Erythroblast (primary cell): ENCODE results near the gene IQSEC1.

Experiments
- DNase-seq, 2 experiments: peaks; one replicate each; lab custom pipeline; 2025; lab: John Stamatoyannopoulos, UW
- GATA1 ChIP-seq: IDR thresholded peaks from 2 replicates; pipeline ENCODE4 v1.6.1; 2011; ENCODE audit warnings: low read depth, mild to moderate bottlenecking, control low read depth, low read length, moderate library complexity
- POLR2A ChIP-seq: IDR thresholded peaks from 2 replicates; pipeline ENCODE4 v1.6.1; 2011; ENCODE audit warnings: mild to moderate bottlenecking, low read length

IQSEC1 gene

DNA sequence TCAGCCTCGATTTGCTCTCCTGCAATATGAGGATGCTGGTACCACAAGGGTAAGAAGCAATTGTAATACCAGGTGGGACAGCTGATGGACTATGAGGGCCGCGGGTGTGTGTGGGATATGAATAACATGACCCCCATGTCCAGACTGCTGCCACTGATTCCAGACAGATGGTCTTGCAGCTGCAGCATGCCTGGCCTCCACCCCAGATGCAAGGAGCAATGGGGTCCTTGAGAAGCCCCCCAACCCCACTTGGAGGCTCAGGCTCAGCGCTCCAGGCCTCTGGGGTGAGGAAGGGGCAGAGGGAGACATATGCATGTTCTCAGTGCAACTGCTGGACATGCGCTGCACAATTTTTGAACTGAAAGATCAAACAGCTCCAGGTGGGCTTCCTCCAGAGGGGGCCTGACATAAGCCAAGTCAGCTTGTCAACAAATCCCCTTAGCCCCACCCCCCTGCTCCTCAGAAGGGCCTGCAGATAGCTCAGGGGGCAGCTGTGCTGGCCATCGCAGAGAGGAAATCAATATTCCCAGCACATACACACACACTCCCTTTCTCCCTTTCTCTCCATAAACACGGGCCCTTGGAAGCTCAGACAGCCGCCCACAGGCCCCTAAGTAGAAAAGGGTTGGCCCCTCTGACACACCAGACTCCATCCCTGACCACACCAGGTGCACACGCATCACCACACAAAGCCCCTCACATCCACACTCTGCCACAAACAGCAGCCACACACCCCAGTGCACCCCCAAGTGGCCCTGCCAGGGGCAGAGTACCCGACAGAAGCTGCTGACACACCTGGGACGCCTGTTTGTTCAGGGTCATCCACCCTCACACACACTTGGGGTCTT is 107.0 kb downstream of the IQSEC1 start:
- no peak for TF ChIP-seq GATA1
- TF ChIP-seq POLR2A, result no peak
- DNase-seq, result peak; percentile 46 to 52

DNA sequence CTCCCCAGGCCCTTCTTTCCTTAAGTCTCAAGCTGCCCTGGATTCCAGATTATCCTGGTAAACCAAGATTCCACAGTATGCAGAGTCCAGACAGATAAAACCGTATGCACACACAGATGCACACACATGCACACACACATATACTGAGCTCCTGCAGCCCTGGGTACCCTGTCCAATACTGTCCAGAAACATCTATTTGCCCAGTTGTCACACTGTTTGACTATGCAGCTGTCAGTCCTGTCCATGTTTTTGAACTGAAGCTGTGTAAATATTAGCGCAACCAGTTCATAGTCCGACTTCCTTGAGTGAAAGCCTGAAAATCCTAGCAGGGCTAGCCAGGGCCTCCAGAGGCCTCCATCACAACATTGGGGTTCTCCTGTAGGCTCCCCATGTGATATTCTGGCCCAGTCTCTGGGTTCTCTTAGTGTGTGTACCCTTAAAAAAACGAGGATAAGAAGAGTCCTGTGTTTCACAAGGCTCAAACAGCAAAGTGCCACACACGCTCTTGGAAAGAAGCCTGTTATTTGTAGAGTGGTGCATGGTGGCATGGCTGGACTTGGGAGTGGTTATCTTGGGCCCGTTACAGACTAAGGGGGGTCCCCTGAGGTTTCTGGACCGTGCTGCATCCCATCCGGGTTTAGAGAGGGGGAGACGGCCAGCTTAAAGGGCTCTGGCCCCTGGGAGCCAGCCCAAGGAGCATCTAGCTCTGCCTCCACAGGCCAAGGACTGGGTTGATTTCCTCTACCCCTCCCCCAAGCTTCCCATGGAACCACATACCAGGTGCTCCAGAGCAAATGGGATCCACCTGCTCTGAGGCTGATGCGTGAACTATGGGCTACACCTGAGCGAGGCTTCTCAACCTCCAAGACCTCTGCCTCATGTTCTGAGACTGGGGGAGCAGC is 108.3 kb downstream of the IQSEC1 start:
- no peak for TF ChIP-seq GATA1
- no peak for TF ChIP-seq POLR2A

DNA sequence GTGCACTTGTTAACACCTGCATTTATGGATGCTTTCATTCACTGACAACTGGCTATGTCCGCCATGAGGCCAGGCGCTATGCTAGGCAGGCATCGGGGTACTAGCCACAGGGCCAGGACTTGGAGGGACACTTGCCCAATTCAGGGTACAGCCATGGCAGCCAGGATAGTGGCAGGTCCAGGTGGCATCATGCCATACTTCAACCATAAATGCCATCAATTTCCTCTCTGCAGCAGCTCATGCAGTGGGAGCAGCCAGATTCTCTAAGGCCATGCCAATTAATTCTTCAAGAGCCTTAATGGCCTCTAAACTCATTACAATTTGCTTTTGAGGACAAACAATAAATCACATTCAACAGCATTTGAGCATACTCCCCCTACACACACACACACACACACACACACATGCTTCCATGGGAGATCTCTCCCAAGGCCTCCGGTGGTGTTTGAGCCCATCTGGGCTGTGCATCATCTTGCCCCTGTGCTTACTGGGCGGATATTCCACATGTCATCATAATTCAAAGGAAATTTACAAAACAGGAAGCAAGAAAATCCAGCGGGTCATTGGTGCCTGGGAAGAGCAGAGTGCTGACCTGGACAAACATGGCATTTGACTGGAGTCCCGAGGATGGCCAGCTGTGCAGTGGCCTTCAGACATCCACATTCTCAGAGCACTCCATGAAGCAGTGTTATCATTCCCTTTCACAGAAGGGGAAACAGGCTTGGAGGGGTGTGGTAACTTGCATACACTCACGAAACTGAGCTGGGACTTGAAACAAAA is 109.1 kb downstream of the IQSEC1 start:
- TF ChIP-seq POLR2A, result no peak
- TF ChIP-seq GATA1, result no peak
- DNase-seq, result peak; percentile 25 to 49

More for the DNA sequence above, 108.3 kb downstream of the IQSEC1 start:
- no peak for DNase-seq

DNA sequence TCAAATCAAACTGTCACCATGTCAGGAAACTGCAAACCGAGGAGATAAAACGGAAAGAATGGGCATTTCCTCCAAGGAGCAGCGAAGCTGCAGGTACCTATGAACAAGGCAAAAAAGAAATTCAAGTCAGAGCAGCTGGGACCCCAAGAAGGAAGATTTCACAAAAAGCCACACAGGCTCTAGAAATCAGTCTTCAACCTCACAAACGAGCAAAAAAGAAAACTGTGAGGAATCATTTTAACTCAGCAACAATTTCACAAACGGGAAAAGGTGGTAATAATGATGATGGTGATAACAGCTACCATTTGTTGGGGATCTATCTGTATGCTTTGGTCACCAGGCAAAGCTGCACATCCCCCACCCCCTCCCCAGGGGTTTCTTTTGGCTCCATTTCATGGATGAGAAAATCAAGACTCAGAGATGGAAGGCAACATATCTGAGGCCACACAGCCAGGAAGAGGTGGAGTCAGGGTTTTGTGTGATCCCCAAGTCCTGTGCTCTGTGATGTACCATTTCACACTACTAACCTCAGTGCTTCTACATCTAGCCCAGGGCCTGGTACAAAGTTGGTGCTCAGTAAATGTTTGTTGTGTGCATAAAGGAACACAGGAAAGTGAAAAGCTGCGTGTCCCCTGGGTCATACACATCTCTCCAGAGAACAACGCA is 109.9 kb downstream of the IQSEC1 start:
- DNase-seq, result no peak
- TF ChIP-seq POLR2A (no peak), GATA1 (no peak)

DNA sequence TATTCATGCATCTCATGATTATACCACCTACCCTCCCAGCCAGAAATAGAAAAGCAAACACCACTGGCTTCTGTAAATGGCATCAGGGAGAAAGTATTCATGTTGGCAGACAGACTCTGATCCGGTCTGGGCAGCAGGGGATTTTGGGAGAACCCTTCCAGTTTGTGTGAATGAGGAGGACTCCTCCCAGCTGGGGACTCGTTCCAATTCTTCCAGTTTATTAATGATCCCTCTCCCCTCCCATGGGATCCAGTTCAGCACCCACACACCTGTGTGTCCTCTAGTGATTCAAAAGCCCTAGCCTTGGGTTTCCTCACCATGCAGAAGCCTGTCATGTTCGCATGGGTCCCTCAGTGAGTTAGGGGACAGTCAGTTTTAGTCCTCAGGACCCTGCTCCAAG is 110.9 kb downstream of the IQSEC1 start:
- TF ChIP-seq GATA1 (no peak), POLR2A (no peak)
- no peak for DNase-seq

DNA sequence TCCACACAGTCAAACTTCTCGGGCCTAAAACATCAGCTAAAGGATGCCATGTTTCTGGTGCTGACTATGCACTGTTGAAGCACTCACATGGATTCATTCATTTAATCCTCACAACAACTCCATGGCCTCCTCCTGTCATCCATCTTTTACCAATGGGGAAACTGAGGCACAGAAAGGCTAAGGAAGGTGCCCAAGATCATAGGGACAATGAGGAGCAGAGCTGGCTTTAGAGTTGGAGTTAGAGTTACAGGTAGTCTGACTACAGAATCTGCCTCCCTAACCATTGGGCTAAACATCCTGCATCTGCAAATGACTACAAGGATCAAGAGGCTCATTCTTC is 111.6 kb downstream of the IQSEC1 start:
- DNase-seq, result no peak

DNA sequence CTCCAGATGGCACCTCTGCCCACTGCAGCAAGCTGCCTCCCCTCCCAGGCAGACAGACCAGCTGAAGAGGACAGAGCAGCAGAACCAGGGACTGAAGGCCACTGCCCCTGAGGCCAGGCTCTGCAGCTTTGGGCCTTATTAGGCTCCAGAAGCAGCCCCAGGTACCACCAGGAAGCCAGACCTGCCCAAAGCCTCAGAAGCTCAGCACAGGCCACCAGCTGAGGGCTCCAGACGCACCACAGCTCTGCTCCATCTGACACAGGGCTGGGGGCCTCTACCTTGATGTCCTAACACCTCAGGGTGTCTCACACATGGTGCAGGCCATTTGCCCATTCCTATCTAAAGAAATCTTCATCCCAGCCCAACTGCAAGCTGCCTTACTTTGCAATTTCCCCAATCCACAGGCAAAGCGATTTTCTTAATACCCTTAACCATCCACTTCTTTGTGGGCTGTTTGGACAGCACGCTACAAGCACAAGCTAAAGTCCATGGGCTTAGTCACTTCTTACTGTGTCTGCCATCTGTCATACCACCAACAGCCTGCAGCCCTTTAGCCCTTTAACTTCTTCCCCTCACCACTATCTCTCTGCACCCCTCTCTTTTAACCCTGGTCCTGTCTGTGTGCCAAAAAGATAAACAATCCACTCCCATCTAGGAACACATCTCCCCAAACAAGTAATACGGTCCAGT is 112.1 kb downstream of the IQSEC1 start:
- peak; percentile 68 to 85 for DNase-seq
- no peak for TF ChIP-seq POLR2A
- TF ChIP-seq GATA1, result no peak

More for the DNA sequence above, 111.6 kb downstream of the IQSEC1 start:
- TF ChIP-seq POLR2A, result no peak
- no peak for TF ChIP-seq GATA1

DNA sequence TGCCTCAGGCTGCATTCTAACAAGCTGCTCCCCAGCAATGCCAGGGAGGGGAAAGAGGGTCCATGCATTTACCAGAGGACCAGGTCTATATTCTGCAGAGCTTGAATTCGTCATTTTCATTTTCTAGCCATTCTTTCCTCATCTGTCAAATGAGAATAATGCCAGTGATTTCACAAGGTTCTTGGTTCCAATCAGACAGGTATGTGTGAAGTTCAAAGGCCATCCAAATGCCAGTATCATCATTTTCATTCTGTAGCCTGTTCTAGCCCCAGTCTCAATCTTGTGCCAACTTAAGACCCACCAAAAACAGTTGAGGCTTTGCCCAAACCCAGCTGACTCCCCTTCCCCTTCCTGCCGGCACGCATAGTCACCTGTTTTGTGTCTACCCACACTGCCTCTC is 112.7 kb downstream of the IQSEC1 start:
- DNase-seq, result no peak
- no peak for TF ChIP-seq GATA1
- no peak for TF ChIP-seq POLR2A

DNA sequence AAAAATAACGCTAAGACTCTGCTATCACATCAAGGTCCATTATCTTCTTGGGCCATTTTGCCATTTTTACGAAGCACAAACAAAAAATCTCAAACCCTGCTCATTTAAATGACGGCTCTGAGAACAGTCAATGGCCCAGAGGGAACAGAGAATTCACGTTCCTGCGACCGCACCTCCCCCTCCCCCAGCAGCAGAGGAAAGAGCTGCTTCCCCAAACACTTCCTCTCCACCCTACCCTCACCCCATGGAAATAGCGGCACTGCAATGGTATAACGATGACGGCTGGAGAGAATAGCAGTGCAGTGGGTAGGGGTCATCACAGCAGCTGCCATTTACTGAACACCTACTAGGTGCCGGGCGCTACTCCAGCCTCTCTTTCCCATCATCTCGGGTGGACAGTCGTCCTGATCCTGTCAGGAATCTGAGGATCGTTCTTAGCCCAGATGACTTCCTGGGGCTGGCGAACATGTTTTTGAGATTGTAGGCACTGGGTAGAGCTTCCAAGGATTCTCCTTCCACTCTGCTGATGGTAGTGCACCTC is 113.3 kb downstream of the IQSEC1 start:
- TF ChIP-seq POLR2A (no peak), GATA1 (no peak)
- DNase-seq, result peak in 1 of 2 experiments; percentile 46

DNA sequence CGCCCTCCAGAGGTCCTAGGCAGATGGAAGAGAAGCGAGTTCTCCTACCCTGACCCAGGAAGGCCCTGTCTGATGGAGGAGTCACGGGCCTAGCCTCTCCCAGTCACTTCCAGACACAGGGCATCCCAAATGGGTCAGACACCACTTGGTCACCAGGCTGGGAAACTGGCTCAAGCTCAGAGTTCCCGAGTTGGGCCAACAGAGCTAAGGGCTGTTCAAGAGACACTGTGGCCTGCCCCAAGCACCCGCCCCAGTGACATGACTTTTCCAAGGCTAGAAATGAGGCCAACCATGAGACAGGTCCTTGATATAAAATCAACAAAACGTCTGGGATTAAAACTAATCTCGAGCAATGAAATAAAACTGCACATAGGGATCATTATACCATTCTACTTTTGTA is 113.8 kb downstream of the IQSEC1 start:
- TF ChIP-seq POLR2A, result no peak
- TF ChIP-seq GATA1, result no peak
- DNase-seq, result peak; percentile 42 to 58

DNA sequence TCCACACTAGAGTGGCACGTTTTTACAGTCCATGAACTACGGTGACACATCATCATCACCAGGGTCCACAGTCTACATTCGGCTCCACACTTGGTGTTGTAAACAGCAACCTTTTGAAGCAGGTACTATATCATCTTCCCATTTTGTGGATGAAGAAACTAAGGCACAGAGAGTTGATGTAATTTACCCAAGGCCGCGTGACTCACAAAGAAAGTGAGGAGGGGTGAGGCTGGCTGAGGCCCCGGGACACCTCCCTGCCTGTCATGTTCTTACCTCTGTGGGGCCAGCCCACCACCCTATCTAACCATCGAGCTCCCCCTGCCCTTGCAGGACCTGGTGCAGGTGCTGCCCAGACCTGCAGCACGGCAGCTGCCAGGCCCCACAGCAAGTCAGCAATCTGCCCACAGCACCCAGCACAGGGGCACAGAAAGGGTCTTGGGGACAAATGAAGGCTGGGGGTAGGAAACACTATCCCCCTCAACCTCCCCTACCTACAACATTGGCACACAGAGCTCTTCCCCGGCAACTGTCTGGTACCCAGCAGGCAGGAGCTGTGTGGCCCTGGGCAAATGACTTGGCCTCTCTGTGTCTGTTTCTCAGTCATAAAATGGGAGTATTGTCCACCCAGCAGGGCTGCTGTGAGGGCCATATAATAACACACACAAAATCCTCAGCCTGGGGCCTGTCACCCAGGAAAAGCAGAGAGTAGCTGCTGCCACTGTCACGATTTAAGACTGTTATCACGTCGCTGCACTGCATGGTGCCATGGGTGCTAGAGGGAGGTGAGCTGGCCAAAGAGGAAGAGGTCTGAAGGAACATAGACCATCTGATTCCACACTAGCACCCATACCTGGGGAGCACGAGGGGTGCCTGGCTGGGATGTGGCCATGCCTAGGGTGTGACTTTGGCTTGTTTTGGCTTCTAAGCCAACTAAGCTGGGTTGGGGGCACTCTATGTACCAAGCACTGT is 115.1 kb downstream of the IQSEC1 start:
- no peak for DNase-seq
- no peak for TF ChIP-seq POLR2A
- no peak for TF ChIP-seq GATA1
